Activated effector memory CD4-positive, alpha-beta T cell treated with anti-CD3 and anti-CD28 coated beads, Interleukin-2, amount 50 U/mL, for 16 hours (primary cell): ENCODE data around the gene NOL3.

Experiments used
- DNase-seq: peaks from one replicate; pipeline ENCODE4 v3.0.0-alpha.2; 2020

NOL3 gene

GRCh38 chr16:67207249-67208091, 37.1 kb downstream of the NOL3 start:
- DNase-seq, result no peak

- no peak for DNase-seq
Observed at GRCh38 chr16:67208154-67208896, 38.0 kb downstream of the NOL3 start.

DNA sequence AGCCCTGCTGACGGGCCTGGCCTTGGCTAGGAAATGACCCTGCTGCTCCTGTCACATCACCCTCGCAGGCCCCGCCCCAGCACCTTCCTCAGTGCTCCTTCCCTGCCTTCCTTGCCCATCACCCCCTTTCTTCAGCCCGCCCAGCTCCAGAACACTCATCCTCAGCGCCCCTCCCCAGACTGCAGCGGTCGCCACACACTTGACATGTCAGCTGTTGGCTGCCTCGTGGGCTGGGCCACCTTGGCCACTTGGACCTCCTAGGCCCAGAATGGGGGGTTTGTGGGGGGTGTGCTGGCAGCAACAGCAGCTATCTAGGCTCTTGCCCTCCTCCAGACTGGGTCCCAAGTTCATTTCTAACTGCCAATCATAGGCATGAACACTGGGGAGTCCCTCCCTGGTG, 39.2 kb downstream of the NOL3 start:
- DNase-seq, result no peak

DNA sequence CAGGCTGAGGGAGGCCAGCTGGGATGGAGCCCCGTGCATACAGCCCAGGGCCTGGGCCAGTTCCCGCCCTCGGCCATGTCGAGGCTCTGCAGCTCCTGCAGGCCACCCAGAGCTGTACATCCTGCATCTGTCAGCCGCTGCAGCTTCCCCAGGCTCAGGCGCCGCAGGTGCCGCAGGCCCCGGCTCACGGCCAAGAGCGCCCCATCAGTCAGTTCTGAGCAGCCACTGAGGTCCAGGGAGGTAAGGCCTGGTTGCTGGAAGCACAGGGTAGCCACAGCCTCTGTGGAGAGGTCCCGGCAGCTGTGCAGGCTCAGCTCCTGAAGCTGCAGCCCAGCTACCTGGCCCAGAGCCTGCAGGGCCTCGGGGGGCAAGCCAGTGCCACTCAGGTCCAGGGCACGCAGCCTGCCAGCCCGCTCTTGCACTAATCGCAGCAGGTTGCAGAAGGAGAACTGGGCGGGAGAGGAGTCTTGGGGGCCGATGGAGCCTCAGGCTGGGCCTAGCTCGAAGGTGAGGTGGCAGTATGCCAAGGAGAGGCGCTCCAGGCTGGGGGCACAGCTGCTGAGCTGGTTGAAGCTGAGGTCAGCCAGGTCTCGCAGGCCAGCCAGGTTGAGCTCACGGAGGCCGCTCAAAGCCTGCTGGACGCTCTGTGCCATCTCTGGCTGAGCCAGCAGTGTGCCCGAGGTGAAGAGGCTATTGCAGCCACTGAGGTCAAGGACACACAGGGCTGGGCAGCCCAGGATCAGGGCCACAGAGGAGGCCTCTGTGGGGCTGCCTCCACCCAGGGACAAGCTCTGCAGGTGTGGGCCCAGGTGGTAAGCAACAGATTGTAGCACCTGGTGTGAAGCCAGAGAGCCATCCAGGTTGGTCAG, 40.0 kb downstream of the NOL3 start:
- DNase-seq, result no peak

- no peak for DNase-seq
Observed at GRCh38 chr16:67211674-67212073, 41.3 kb downstream of the NOL3 start.

DNA sequence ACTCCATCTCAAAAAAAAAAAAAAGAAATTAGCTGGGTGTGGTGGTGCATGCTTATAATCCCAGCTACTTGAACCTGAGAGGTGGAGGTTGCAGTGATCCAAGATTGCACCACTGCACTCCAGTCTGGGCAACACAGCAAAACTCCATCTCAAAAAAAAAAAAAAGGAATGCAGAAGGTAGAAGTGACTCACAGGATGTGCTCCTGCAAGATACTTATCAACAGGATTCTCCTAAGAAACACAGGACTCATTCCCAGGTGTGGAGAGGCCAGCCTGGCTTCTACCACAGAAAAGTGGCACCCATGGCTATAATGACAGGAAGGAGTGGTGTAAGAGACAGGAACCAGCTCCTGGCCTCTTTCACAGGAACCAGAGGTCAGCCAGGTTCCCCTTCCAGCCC, 42.4 kb downstream of the NOL3 start:
- no peak for DNase-seq

- no peak for DNase-seq
Observed at GRCh38 chr16:67213197-67214019, 43.1 kb downstream of the NOL3 start.

DNA sequence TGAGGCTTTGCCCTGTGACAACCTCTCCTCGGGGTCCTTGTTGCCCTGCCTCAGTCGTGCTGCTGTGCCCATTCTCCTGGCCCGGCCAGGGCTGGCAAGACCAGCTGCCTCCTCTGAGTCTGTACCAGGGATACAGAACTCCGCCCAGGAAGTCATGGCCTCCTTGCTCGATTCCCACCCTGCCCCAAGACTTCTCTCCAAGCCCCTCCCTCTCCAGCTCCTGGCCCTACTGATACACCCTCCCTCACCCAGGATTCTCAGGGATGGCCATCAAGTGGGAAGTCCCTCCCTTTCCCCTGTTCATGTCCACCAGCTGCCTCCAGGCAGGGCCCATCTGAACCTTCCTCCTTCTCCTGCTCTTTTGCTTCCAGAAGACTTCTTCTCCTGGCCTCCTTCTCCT, 45.4 kb downstream of the NOL3 start:
- DNase-seq, result no peak

DNA sequence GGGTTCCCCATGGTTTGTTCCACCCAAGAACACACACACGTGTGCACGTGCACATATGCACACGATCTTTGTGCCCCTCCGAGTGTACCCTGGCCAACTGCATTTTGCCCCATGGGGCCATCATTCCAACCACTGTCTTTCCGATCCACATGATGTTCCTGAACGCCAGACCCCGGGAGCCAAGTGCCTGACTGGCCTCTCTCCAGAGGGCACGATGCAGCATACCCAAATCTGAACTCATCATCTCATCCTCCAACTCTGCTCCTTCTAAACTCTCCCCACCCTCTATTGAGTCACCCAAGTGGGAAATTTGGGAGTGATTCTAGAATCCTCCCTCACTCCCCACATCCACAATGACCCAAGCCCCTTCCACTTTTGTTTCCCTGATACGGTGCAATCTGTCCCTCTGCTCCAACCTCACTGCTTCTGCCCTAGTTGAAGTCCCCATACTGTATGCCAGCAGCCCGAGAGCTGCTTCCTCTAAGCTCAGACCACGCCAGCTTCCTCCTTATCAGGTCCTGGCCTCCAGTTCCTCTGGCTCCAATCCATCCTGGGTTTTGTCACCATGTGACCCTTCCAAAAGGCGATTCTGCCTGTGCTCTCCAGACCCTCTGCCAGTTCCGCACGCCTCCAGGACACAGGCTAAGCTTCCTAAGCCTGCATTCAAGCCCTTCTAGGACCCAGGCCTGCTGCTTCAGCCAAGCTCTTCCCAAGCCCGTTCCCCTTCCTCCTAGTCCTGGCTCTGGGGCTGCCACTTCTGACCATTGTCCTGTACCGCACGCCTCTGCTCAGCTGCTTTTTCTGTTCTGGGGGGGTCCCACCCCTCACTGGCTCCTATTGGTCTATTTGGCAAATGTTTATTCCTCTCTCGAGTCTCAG, 46.5 kb downstream of the NOL3 start:
- DNase-seq, result no peak

- DNase-seq, result no peak
Observed at GRCh38 chr16:67223992-67224391, 53.7 kb downstream of the NOL3 start.
